Fibroblast of lung (primary cell): ENCODE measurements around the gene PDCD10. TPM values are rescaled to one million over a fixed set of nuclear protein-coding genes. Genes with fewer than 3 reads are reported as not detected.

Source experiments
- DNase-seq, 2 donors: peaks; one replicate each; pipeline versions ENCODE4 v3.0.0 to v3.0.0-alpha.2; 2010; ENCODE audit warnings: low read depth in 2 of 2
- H2AFZ ChIP-seq: 2 replicates; pipeline ENCODE4 v1.5.1; 2012; ENCODE audit warnings: low read length, control low read depth, inconsistent platforms
- H3K27ac ChIP-seq: 2 replicates; pipeline ENCODE4 v1.5.1; 2011; ENCODE audit warnings: low read length, control low read depth; ENCODE audit not compliant: insufficient read depth
- H3K27me3 ChIP-seq: 2 replicates; pipeline ENCODE4 v1.5.1; 2011; ENCODE audit warnings: mild to moderate bottlenecking, low read length; ENCODE audit not compliant: control insufficient read depth, insufficient read depth
- H3K36me3 ChIP-seq: 2 replicates; pipeline ENCODE4 v1.5.1; 2011; ENCODE audit warnings: low read length; ENCODE audit not compliant: control insufficient read depth, insufficient read depth
- H3K4me1 ChIP-seq: 2 replicates; pipeline ENCODE4 v1.5.1; 2011; ENCODE audit warnings: low read length; ENCODE audit not compliant: control insufficient read depth, insufficient read depth; ENCODE audit errors: extremely low read depth
- H3K4me2 ChIP-seq: 2 replicates; pipeline ENCODE4 v1.5.1; 2011; ENCODE audit warnings: low read length, control low read depth; ENCODE audit not compliant: insufficient read depth; ENCODE audit errors: extremely low read depth
- H3K4me3 ChIP-seq, 4 experiments: fragments of 200-600 bp in 1 of 4; sonication (generic) in 1 of 4; replicated peaks in 1 of 4; 2 replicates each; pipeline ENCODE4 v1.5.1; 2011 to 2016; ENCODE audit warnings: low read length in 4 of 4, low read depth in 3 of 4, mild to moderate bottlenecking in 3 of 4, control low read depth in 2 of 4, inconsistent platforms in 1 of 4, mixed read lengths in 1 of 4; ENCODE audit not compliant: insufficient read depth in 1 of 4; ENCODE audit errors: control extremely low read depth in 1 of 4
- H3K79me2 ChIP-seq: 2 replicates; pipeline ENCODE4 v1.5.1; 2012; ENCODE audit warnings: mild to moderate bottlenecking, low read length, inconsistent platforms; ENCODE audit not compliant: control insufficient read depth, insufficient read depth
- H3K9ac ChIP-seq: 2 replicates; pipeline ENCODE4 v1.5.1; 2011; ENCODE audit warnings: mild to moderate bottlenecking, low read length, control low read depth; ENCODE audit not compliant: insufficient read depth
- H3K9me3 ChIP-seq: 2 replicates; pipeline ENCODE4 v1.5.1; 2012; ENCODE audit warnings: low read depth, low read length; ENCODE audit not compliant: control insufficient read depth, insufficient read depth
- H4K20me1 ChIP-seq: 2 replicates; pipeline ENCODE4 v1.5.1; 2011; ENCODE audit warnings: low read length; ENCODE audit not compliant: control insufficient read depth, insufficient read depth; ENCODE audit errors: extremely low read depth
- EZH2 ChIP-seq: IDR thresholded peaks from 2 replicates; pipeline ENCODE4 v1.5.1; 2012; ENCODE audit warnings: low read length, control low read depth, mild to moderate bottlenecking; ENCODE audit errors: missing control alignments
- polyA plus RNA-seq, 2 donors: library from polyadenylated mRNA; depleted of rRNA in 1 of 2; stranded (reverse) in 1 of 2; unstranded in 1 of 2; fragments of >200 nt; gene quantifications; 2 replicates each; pipeline ENCODE4 v1.2.1, GENCODE V29; 2011 to 2012; ENCODE audit warnings: missing spikeins in 1 of 2
- total RNA-seq: library from RNA; depleted of rRNA; stranded (reverse); fragments of >200 nt; gene quantifications from 2 replicates; pipeline ENCODE4 v1.2.1, GENCODE V29; 2014
- TF ChIP-seq, protein P1 (sequence below), 2 donors: IDR thresholded peaks in 1 of 2; conservative IDR thresholded peaks in 1 of 2; 1 replicate in 1 of 2; 2 replicates in 1 of 2; pipeline ENCODE4 v1.5.1; 2011 to 2012; ENCODE audit warnings: low read length in 2 of 2, control low read depth in 1 of 2, inconsistent platforms in 1 of 2, low read depth in 1 of 2, mild to moderate bottlenecking in 1 of 2

Gene PDCD10
- total and polyA plus RNA-seq, 2 donors (not counting 1 experiment from before 2014, with no cell fraction given): 46.6 to 90.4 TPM

DNA sequence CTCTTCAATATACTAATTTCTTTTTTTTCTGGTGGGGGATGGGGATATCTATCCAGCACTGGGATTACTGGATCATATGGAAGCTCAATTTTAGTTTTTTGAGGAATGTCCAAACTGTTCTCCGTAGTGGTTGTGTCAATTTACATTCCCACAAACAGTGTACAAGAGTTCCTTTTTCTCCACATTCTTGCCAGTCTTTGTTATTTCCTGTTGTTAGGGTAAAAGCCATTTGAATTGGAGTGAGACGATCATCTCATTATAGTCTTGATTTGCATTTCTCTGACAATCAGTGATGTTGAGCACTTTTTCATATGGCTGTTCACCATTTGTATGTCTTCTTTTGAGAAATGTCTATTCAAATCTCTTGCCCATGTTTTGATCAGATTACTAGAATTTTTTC, 68.1 kb downstream of the PDCD10 start:
- Histone ChIP-seq H3K4me3 (no peak overlapping the region), H3K4me2 (no peak overlapping the region), H4K20me1 (no peaks in the 10 kb centered on the region), H3K79me2 (no peaks in the 10 kb centered on the region), H3K36me3 (no peaks in the 10 kb centered on the region), H3K27ac (no peak overlapping the region), H3K9me3 (no peaks in the 10 kb centered on the region), H3K9ac (no peak overlapping the region), H3K4me1 (no peaks in the 10 kb centered on the region), H3K27me3 (no peaks in the 10 kb centered on the region), H2AFZ (no peak overlapping the region)
- no peak for DNase-seq
- TF ChIP-seq, protein P1, sequence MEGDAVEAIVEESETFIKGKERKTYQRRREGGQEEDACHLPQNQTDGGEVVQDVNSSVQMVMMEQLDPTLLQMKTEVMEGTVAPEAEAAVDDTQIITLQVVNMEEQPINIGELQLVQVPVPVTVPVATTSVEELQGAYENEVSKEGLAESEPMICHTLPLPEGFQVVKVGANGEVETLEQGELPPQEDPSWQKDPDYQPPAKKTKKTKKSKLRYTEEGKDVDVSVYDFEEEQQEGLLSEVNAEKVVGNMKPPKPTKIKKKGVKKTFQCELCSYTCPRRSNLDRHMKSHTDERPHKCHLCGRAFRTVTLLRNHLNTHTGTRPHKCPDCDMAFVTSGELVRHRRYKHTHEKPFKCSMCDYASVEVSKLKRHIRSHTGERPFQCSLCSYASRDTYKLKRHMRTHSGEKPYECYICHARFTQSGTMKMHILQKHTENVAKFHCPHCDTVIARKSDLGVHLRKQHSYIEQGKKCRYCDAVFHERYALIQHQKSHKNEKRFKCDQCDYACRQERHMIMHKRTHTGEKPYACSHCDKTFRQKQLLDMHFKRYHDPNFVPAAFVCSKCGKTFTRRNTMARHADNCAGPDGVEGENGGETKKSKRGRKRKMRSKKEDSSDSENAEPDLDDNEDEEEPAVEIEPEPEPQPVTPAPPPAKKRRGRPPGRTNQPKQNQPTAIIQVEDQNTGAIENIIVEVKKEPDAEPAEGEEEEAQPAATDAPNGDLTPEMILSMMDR (conservative IDR thresholded peaks at IDR 0.05 in 1 of 2, IDR thresholded peaks at IDR 0.05 in 1 of 2; ENCODE audit: low read depth in 1 of 2, low read length in 2 of 2): no peak
- TF ChIP-seq EZH2: no peak

DNA sequence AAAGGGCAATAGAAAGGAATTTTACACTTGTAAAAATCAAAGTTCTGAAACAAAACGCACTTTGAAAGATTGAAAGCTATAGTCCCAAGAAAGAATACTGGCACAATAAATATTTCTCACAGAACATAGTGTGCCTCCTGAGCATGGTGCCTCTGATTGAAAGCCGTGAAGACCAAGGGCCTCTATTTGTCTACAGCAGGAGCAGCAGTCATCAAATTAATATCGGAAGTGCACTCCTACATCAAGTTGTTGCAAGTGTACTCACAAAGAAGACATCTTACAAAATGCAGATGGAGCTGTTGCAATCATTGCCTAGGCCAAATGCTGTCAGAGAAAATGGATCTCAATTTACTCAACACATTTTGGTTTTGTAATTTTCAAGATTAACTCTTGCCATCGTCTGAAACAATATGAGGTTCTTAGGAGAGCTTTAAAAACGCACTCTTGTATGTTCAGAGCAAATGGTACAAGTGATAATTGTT, 71.7 kb downstream of the PDCD10 start:
- no peak overlapping the region for H3K4me3 ChIP-seq
- H3K36me3 ChIP-seq: no peaks in the 10 kb centered on the region
- no peaks in the 10 kb centered on the region for H4K20me1 ChIP-seq
- no peaks in the 10 kb centered on the region for H3K4me1 ChIP-seq
- no peak overlapping the region for H2AFZ ChIP-seq
- no peaks in the 10 kb centered on the region for H3K79me2 ChIP-seq
- H3K9me3 ChIP-seq: no peaks in the 10 kb centered on the region
- TF ChIP-seq, protein P1 (conservative IDR thresholded peaks at IDR 0.05 in 1 of 2, IDR thresholded peaks at IDR 0.05 in 1 of 2; ENCODE audit: low read depth in 1 of 2, low read length in 2 of 2): no peak
- TF ChIP-seq EZH2: no peak
- no peak overlapping the region for H3K9ac ChIP-seq
- H3K4me2 ChIP-seq: no peak overlapping the region
- DNase-seq: peak in 1 of 2 donors; percentile 14
- H3K27ac ChIP-seq: no peak overlapping the region
- H3K27me3 ChIP-seq: no peaks in the 10 kb centered on the region

DNA sequence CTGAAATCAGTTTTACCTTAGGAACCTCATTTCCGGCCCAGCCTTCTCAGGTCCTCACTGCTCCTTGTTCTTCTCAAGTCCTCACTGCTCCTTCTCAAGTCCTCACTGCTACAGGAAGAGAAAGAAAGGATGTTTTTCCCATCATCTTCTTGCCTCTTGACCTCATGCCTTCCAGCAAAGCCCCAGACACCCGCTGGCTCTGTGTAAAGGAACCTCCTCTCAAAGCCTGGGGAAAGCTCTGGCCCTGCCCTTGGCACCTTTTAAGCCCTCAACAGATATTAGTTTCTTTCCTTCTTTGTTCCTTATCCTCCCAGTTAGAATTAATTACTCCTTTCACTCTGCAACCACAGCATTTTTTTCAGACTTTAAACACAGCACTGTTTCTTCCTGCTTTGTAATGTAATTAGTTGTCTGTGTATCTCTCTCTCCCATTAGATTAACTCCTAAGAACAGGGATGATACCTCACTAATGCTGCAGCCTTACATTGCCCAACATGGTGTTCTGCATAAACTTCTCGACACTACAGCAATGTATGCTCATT, 76.9 kb downstream of the PDCD10 start:
- Histone ChIP-seq H3K9me3 (no peaks in the 10 kb centered on the region), H3K27ac (no peak overlapping the region), H3K9ac (no peak overlapping the region), H4K20me1 (no peaks in the 10 kb centered on the region), H2AFZ (no peak overlapping the region), H3K79me2 (no peaks in the 10 kb centered on the region), H3K36me3 (no peaks in the 10 kb centered on the region), H3K4me2 (no peak overlapping the region), H3K4me1 (no peaks in the 10 kb centered on the region), H3K4me3 (no peak overlapping the region), H3K27me3 (no peaks in the 10 kb centered on the region)
- TF ChIP-seq, protein P1 (conservative IDR thresholded peaks at IDR 0.05 in 1 of 2, IDR thresholded peaks at IDR 0.05 in 1 of 2; ENCODE audit: low read depth in 1 of 2, low read length in 2 of 2): no peak
- no peak for TF ChIP-seq EZH2
- no peak for DNase-seq
